Measurements from ENCODE around the gene ADAMTS6. TPM values are rescaled to one million over a fixed set of nuclear protein-coding genes. Genes with fewer than 3 reads are reported as not detected.

The ADAMTS6 gene
- total RNA-seq, 1 donor from 2014 or later, result 7.1 TPM

- Mint-ChIP-seq H3K36me3 (ENCODE audit: low read depth) (no peaks in the 10 kb centered on the region), H3K27ac (ENCODE audit: unreplicated experiment) (no peak overlapping the region), H3K27me3 (ENCODE audit: low read depth) (no peaks in the 10 kb centered on the region), H3K9me3 (no peaks in the 10 kb centered on the region), H3K4me1 (no peaks in the 10 kb centered on the region), H3K4me3 (no peak overlapping the region)
- DNase-seq (ENCODE audit: low read depth, low spot score), result no peak
- TF ChIP-seq CTCF (conservative IDR thresholded peaks at IDR 0.05), result no peak
Measured at GRCh38 chr5:65468633-65469032, 13.1 kb downstream of the ADAMTS6 start.

GRCh38 chr5:65462139-65462705 is 19.5 kb downstream of the ADAMTS6 start:
- Mint-ChIP-seq H3K36me3 (ENCODE audit: low read depth) (peaks cover 6% of the 10 kb centered on the region), H3K4me1 (no peaks in the 10 kb centered on the region), H3K9me3 (no peaks in the 10 kb centered on the region), H3K27ac (ENCODE audit: unreplicated experiment) (no peak overlapping the region), H3K27me3 (ENCODE audit: low read depth) (no peaks in the 10 kb centered on the region), H3K4me3 (no peak overlapping the region)
- no peak for TF ChIP-seq CTCF (conservative IDR thresholded peaks at IDR 0.05)
- no peak for DNase-seq (ENCODE audit: low read depth, low spot score)

DNA sequence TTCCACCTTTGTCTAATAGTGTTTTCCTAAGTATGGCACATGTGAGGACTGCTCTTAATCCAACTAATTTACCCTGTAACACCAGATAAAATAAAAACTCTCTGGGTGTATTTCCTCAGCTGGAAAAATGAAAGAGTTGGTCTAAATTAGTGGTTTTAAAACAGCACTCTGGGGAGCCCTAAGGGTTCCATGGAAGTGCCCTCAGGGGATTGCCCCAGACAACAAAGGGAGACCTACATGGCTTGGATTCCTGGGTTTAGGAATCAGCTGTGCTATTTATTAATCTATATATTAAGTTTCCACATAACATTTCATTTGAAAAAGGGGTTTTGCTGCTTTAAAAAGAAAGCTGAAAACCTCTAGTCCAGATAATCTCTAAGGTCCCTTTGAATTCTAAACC is 20.2 kb downstream of the ADAMTS6 start:
- H3K4me1 Mint-ChIP-seq, result no peaks in the 10 kb centered on the region
- H3K9me3 Mint-ChIP-seq, result no peaks in the 10 kb centered on the region

DNA sequence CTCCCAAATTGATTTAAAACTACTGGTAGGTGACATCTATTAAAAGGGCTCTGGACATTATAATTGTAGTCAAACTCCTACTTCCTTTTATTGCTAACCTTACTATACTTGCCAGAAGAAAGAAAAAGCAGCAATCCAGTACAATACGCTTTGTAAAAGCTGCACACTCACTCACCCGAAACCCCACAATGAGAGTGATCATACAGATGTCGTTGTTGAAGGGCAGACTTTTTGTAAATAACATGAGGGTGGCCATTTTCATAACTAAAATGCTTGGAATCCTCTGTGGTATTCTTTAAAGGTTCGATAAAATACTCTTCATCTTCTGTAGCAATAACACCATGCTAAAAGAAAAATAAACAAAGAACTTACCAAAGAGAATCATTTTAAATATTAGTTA is 21.7 kb downstream of the ADAMTS6 start:
- no peaks in the 10 kb centered on the region for H3K27me3 Mint-ChIP-seq (ENCODE audit: low read depth)
- TF ChIP-seq CTCF (conservative IDR thresholded peaks at IDR 0.05), result no peak
- H3K9me3 Mint-ChIP-seq, result no peaks in the 10 kb centered on the region
- no peaks in the 10 kb centered on the region for H3K4me1 Mint-ChIP-seq
- H3K4me3 Mint-ChIP-seq, result no peak overlapping the region
- H3K27ac Mint-ChIP-seq (ENCODE audit: unreplicated experiment), result no peak overlapping the region
- no peak for DNase-seq (ENCODE audit: low read depth, low spot score)
- peaks cover 9% of the 10 kb centered on the region for H3K36me3 Mint-ChIP-seq (ENCODE audit: low read depth)

More for the DNA sequence above, 20.2 kb downstream of the ADAMTS6 start:
- Mint-ChIP-seq H3K36me3 (ENCODE audit: low read depth) (peaks cover 9% of the 10 kb centered on the region), H3K27ac (ENCODE audit: unreplicated experiment) (no peak overlapping the region), H3K27me3 (ENCODE audit: low read depth) (no peaks in the 10 kb centered on the region), H3K4me3 (no peak overlapping the region)
- no peak for TF ChIP-seq CTCF (conservative IDR thresholded peaks at IDR 0.05)
- DNase-seq (ENCODE audit: low read depth, low spot score), result no peak

- peaks cover 18% of the 10 kb centered on the region for H3K36me3 Mint-ChIP-seq (ENCODE audit: low read depth)
- H3K27ac Mint-ChIP-seq (ENCODE audit: unreplicated experiment), result no peak overlapping the region
- no peak overlapping the region for H3K4me3 Mint-ChIP-seq
Measured at GRCh38 chr5:65455064-65455463, 26.7 kb downstream of the ADAMTS6 start.

More at GRCh38 chr5:65455064-65455463, 26.7 kb downstream of the ADAMTS6 start:
- Mint-ChIP-seq H3K4me1 (no peaks in the 10 kb centered on the region), H3K9me3 (peaks cover 7% of the 10 kb centered on the region), H3K27me3 (ENCODE audit: low read depth) (no peaks in the 10 kb centered on the region)
- no peak for DNase-seq (ENCODE audit: low read depth, low spot score)
- no peak for TF ChIP-seq CTCF (conservative IDR thresholded peaks at IDR 0.05)

Data from neural crest cell (in vitro differentiated cells).